ENCODE measurements around the gene MASP1. TPM values are rescaled to one million over a fixed set of nuclear protein-coding genes. Genes with fewer than 3 reads are reported as not detected.

MASP1 gene
- 10 to 100 TPM; 13.9 to 21.1 TPM for total RNA-seq
- long read RNA-seq, donor 1, full-length matches to known transcripts, result 6 of 13 reads
- long read RNA-seq, donor 1, partial matches to known transcripts, result 6 of 13 reads
- long read RNA-seq, donor 1, other reads (novel, unspliced or antisense), result 1 of 13 reads
- long read RNA-seq, donor 2, full-length matches to known transcripts, result 6 of 17 reads
- long read RNA-seq, donor 2, partial matches to known transcripts, result 3 of 17 reads
- long read RNA-seq, donor 2, other reads (novel, unspliced or antisense), result 8 of 17 reads

GRCh38 chr3:187291512-187292132 is at the start of gene MASP1:
MASP1 (minus strand) TSS chr3:187291737; CDS start chr3:187291632, 105 bp downstream.
- DNase-seq (ENCODE audit: low spot score), result no peak
- intact Hi-C loops (cut with DNase I), result no loop called here

DNA sequence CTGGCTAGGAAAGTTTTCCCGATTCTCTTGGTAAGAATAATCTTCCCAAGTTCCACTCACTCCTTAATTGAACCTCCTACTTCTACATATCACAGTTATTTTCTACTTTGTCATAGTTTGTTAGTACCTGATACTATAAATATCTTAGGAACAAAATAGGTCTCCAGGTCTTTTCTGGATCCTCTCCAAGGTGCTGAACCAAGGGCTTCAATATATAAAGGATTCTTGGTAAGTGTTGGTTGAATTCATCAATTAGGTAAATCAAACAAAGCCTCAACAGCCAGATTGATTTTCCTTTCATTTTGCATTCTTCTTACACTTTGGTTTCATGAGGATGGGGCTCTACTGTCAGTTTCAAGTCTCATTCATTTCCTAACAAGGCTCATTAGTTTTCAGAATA is 49.0 kb upstream of the MASP1 start:
- no peak for DNase-seq (ENCODE audit: low spot score)
- intact Hi-C loops (cut with DNase I), result no loop called here

- DNase-seq (ENCODE audit: low spot score), result no peak
- intact Hi-C loops (cut with DNase I), result no loop called here
These were observed 44.8 kb upstream of the MASP1 start for GRCh38 chr3:187336322-187336721.

- intact Hi-C loops (cut with DNase I), result loop anchor here in 1 of 2 donors (2.0 kb wide), 1 partner anchor 64 kb away; no protein-coding TSS in a partner anchor
- no peak for DNase-seq (ENCODE audit: low spot score)
These were observed 43.4 kb upstream of the MASP1 start for GRCh38 chr3:187334904-187335303.

- DNase-seq (ENCODE audit: low spot score), result no peak
- intact Hi-C loops (cut with DNase I), result no loop called here
These were observed 37.2 kb upstream of the MASP1 start for GRCh38 chr3:187328691-187329090.

DNA sequence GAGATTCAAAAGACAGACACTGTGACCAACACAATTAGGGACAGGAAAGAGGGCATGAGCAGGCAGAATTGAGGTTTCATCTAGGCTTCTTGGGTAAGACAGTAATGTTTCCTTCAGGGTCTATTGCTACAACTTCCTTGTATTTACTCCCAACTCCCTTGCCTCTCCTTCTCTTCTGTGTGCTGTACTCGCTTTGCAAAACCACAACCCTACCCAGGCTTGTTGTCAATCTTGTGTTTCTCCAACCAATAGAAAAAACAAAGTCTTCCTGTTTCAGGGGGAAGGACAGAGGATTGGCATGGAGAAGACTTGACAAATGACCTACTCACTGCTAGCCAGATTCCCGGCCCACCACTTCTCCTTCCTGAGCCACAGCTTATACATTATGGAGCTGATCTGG is 36.3 kb upstream of the MASP1 start:
- intact Hi-C loops (cut with DNase I), result loop anchor here in 1 of 2 donors (2.0 kb wide), 1 partner anchor 355 kb away; no protein-coding TSS in a partner anchor
- no peak for DNase-seq (ENCODE audit: low spot score)

- no peak for DNase-seq (ENCODE audit: low spot score)
- intact Hi-C loops (cut with DNase I), result loop anchor here in 1 of 2 donors (2.0 kb wide), 1 partner anchor 357 kb away; no protein-coding TSS in a partner anchor
These were observed 34.1 kb upstream of the MASP1 start for GRCh38 chr3:187325632-187326031.

DNA sequence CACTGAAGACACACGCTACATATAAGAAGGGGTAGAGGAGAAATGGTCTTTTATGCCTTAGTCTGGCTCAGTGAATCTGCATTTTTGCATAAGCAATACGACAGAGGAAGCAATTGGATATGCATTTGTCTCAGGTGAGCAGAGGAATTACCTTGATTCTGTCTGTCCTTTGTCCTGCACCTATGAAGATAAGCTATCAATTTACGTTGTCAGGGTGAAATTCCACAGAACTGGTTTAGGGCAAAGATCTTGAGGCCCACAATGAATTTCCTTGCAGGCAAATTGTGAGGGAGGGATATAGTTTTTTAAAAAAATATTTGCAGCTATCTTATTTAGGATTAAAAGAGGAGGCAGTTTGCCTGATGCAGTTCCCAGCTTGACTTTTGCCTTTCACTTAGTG is 31.6 kb upstream of the MASP1 start:
- no peak for DNase-seq (ENCODE audit: low spot score)
- intact Hi-C loops (cut with DNase I), result no loop called here

GRCh38 chr3:187322291-187322690 is 30.8 kb upstream of the MASP1 start:
- DNase-seq (ENCODE audit: low spot score), result no peak
- intact Hi-C loops (cut with DNase I), result no loop called here

DNA sequence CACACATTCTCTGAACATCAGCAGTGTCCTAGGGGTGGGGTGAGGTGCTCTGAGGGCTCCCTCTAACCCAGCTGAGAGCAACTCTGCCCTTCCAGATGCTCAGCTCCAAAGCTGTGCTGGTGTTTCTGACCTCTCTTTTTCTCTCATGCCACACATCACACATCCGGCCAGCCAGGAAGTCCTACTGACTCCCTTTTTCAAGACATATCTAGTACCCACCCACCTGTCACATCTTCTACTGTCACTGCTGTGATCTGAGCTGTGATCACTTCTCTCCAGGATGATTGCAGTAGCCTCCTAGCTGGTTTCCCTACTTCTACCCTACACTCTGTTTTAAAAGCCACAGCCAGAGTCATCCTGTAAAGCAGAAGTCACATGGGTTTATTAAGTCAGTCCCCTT is 30.2 kb upstream of the MASP1 start:
- intact Hi-C loops (cut with DNase I), result no loop called here
- no peak for DNase-seq (ENCODE audit: low spot score)

DNA sequence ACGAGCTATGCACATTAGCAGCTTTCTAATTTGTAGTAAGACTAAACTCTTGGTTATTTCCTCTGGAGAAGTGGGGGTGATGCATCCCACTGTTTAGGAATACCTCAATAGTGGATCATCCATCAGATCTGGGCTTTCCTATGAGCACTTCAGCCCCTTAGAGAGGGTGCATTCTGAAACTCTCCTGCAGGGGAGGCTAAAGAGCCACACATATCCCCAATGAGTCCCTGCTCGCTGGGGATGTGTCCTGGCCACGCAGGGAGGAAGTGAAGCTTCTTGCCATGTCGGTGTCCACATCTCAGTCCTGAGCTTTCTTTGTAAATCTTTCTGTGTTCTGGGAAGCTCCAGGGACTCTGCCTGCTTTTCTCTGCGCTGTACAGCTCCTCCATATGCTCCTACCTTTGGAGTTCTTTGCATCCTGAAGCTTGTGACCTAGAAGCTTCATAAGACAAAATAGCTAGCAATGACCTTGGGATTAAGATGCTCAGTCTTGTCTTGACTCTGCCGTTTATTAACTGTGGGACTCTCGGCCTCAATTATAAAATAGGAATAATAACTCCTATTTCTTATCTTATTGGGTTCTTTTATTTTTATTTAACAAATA is 28.3 kb upstream of the MASP1 start:
- DNase-seq (ENCODE audit: low spot score), result no peak
- intact Hi-C loops (cut with DNase I), result loop anchor here (2.0 to 5.0 kb wide), 4 partner anchors 98 to 359 kb away; no protein-coding TSS in a partner anchor

DNA sequence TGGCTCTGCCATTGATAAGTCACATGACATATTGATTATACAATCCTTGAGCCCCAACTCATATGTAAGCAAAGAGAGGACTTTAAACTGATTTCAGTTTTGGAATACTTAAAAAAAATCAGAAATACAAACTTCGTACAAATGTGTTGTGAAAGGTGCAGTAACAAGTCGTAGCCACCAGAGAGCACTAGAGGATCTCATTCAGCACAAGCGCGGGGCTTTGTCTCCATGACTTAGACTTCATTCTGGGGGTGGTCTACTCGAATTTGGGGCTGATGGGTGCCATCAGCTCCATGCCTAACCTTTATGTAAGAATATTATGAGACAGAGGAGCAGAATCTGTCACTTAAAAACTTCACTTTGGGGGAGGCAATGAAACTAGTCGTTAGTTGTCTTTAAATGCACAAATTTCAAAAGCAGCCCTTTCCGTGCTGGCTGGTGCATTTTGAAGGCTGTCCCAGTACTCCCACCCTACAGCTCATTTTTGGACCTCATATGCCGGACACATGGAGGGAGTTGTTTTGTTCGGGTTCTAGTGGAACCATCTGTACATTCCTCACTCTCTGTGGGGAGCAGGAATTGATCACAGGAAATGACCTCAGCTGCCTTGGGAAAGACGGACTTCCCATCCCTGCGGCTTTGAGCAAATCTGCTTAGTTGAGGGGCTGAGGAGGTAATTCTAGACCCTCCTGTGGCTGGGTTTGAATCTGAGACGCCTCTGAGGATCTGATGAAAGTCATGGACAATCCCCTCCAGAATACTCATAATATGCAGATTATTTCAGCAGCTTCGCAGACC is 27.5 kb upstream of the MASP1 start:
- DNase-seq (ENCODE audit: low spot score), result no peak
- intact Hi-C loops (cut with DNase I), result loop anchor here (2.0 to 5.0 kb wide), 4 partner anchors 97 to 360 kb away; no protein-coding TSS in a partner anchor

DNA sequence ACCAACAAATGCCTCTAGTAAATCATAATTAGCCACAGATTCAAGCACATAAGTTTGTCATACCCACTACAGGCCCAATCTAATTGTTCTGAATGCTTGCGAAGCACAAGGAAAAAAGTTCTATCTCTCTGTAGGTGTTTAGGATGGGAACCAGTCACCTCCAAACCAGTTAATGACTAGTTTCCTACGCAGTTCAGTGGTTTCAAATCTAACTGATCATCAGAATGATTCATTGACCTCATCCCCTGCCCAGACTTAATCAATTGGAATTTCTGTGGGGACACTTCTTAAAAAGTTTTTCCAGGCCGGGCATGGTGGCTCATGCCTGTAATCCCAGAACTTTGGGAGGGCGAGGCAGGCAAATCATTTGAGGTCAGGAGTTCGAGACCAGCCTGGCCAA is 24.3 kb upstream of the MASP1 start:
- intact Hi-C loops (cut with DNase I), result loop anchor here in 1 of 2 donors (5.0 kb wide), 1 partner anchor 94 kb away; no protein-coding TSS in a partner anchor
- no peak for DNase-seq (ENCODE audit: low spot score)

DNA sequence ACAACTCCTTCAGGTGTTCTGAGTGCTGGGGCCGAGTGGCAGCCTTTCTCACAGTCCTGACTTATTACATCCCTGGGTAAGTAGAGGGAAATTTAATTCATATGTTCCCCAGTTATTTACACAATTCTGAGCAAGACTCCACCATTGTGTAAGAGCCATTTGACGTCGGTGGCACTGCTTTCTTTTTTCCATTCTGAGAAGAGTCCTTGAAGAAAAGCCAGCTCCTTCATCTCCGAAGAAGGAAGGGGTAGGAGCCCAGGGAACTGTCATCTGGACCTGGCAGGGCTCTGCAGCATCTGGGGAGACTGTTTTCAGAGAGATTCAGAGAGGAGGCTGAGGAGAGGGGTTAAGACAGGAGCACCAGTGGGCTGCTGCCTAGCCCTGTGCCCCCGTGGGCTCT is 22.6 kb upstream of the MASP1 start:
- no peak for DNase-seq (ENCODE audit: low spot score)
- intact Hi-C loops (cut with DNase I), result no loop called here

- intact Hi-C loops (cut with DNase I), result no loop called here
- DNase-seq (ENCODE audit: low spot score), result no peak
These were observed 19.5 kb upstream of the MASP1 start for GRCh38 chr3:187310954-187311470.

GRCh38 chr3:187310226-187310625 is 18.7 kb upstream of the MASP1 start:
- intact Hi-C loops (cut with DNase I), result no loop called here
- no peak for DNase-seq (ENCODE audit: low spot score)

DNA sequence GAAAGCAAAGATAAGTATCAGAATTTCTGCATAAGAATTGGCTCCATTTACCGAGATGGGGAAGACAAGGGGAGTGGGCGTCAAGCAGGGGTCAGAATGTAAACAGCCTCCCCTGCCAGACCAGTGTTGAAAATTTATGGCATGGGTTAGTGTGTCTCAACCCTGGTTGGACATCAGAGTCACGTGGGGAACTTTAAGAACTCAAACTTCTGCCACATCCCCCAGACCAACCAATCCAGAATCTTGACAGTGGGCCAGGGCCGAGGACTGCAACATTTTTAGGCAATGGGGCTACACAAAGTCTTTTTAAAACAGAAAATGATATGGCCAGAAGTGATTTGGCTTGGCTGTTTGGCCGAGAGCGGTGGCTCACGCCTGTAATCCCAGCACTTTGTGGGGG is 14.3 kb upstream of the MASP1 start:
- DNase-seq (ENCODE audit: low spot score), result no peak
- intact Hi-C loops (cut with DNase I), result no loop called here

DNA sequence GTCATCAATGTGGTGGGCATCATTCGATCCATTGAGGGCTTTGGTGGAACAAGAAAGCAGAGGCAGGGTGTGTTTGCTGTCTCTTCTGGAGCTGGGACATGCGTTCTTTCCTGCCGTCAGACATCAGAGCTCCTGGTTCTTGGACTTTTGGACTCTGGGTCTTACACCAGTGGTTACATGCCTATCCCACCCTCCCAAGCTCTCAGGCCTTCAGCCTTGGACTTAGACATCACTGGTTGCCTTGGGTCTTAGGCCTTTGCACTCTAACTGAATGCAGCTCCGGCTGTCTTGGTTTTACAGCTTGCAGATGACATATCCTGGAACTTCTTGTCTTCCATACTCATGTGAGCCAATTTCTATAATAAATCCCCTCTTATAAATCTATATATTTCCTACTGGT is 8.1 kb upstream of the MASP1 start:
- intact Hi-C loops (cut with DNase I), result no loop called here
- no peak for DNase-seq (ENCODE audit: low spot score)

GRCh38 chr3:187296911-187297310 is 5.4 kb upstream of the MASP1 start:
- intact Hi-C loops (cut with DNase I), result no loop called here

More at GRCh38 chr3:187296911-187297310, 5.4 kb upstream of the MASP1 start:
- no peak for DNase-seq (ENCODE audit: low spot score)

Data from posterior vena cava (tissue), 2 donors.